Measurements from ENCODE around the gene PEAR1. TPM values are rescaled to one million over a fixed set of nuclear protein-coding genes. Genes with fewer than 3 reads are reported as not detected.
"Not testable (repeated sequence)": the region's sequence is repeated elsewhere in the genome, so short reads cannot be mapped to it uniquely, and the experiment has no call there.

PEAR1 gene
- total RNA-seq, 1 donor from 2014 or later, result 19.0 TPM

DNA sequence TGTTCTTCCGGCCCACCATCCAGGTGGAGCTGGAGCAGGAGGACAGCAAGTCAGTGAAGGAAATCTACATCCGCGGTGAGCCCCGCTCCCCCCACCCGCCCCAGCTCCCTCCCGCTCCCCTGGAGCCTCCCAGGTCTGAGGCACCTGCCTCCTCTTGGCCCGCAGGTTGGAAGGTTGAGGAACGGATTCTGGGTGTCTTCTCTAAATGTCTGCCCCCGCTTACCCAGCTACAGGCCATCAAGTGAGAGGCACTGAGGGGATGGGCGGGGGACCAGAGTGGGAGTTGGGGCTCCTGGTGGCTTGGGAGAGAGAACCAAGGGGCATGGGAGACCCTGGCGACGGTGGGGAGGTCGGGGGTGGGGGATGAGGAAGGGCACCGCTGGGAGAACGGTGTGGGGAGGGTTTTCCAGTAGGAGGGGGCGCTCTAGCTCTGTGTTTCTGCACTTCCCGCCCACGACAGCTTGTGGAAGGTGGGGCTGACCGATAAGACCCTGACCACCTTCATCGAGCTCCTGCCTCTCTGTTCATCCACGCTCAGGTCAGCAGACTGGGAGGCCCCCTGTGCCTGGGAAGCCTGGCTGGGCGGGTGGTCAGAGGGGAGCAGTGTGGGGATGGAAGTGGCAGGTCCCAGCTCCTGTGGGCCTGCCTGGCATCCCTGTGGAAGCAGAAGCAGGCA lies 31.1 kb downstream of the PEAR1 start:
- no peak for TF ChIP-seq CTCF (conservative IDR thresholded peaks at IDR 0.05; ENCODE audit: low read depth, low read length)
- DNase-seq (ENCODE audit: low read depth), result no peak
- H3K4me3 ChIP-seq (ENCODE audit: low read depth, low read length), result no peak overlapping the region

GRCh38 chr1:156925154-156926010 lies 31.9 kb downstream of the PEAR1 start:
- no peak for TF ChIP-seq CTCF (conservative IDR thresholded peaks at IDR 0.05; ENCODE audit: low read depth, low read length)
- DNase-seq (ENCODE audit: low read depth), result no peak
- H3K4me3 ChIP-seq (ENCODE audit: low read depth, low read length), result no peak overlapping the region

GRCh38 chr1:156926175-156926574 lies 32.7 kb downstream of the PEAR1 start:
- H3K4me3 ChIP-seq (ENCODE audit: low read depth, low read length), result no peak overlapping the region
- TF ChIP-seq CTCF (conservative IDR thresholded peaks at IDR 0.05; ENCODE audit: low read depth, low read length), result no peak
- DNase-seq (ENCODE audit: low read depth), result no peak

DNA sequence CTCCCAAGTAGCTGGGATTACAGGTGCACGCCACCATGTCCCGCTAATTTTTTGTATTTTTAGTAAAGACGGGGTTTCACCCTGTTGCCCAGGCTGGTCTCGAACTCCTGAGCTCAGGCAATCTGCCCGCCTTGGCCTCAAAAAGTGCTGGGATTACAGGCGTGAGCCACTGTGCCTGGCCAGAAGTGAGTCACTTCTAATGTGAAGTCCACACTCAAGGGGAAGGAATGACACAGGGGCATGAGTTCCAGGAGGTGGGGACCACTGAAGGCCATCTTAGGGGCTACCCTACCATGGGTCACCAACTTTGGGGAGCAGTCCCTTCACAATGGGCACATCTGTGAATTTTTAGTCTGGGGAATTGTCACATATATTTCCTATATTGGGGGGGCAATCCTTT lies 33.2 kb downstream of the PEAR1 start:
- not testable (repeated sequence) for DNase-seq (ENCODE audit: low read depth); H3K4me3 ChIP-seq (ENCODE audit: low read depth, low read length)

DNA sequence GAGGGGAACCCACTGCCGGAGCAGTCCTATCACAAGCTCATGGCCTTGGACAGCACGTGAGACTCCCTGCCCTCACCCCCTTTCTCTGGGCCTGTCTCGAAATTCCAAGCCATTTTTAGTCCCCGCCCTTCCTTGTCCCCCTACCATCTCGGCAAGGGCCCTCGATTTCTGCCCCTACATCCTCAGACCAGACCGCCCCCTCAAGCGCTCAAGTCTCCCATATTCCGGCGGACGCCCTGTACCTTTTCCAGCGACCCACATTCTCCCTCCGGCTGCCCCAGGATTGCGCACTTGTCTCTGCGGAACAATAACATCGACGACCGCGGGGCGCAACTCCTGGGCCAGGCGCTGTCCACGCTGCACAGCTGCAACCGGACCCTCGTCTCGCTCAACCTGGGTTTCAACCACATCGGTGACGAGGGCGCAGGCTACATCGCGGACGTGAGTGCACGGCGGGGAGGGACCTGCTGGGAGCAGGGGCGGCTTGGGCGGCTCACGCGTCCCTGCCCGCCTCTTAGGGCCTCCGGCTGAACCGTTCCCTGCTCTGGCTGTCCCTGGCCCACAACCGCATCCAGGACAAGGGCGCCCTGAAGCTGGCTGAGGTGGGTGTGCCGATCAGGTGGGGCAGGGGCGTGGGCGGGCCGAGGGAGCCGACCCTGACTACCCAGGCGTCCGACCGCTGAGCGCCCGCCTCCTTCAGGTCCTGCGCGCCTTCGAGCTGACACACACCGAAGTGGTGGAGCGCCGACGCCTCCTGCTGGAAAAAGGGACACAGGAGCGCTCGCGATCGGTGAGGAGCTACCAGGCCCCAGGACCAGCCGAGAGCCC lies 33.9 kb downstream of the PEAR1 start:
- DNase-seq (ENCODE audit: low read depth), result no peak
- peak; percentile 68 for TF ChIP-seq CTCF (conservative IDR thresholded peaks at IDR 0.05; ENCODE audit: low read depth, low read length)
- H3K4me3 ChIP-seq (ENCODE audit: low read depth, low read length), result peak overlapping the region; percentile 47

GRCh38 chr1:156928043-156928602 lies 34.6 kb downstream of the PEAR1 start:
- peak; percentile 7 for TF ChIP-seq CTCF (conservative IDR thresholded peaks at IDR 0.05; ENCODE audit: low read depth, low read length)
- no peak overlapping the region for H3K4me3 ChIP-seq (ENCODE audit: low read depth, low read length)
- no peak for DNase-seq (ENCODE audit: low read depth)
